GM23338 (cell line): Measurements from ENCODE around the gene ARAP1.
A peak's percentile ranks its signal among the peaks of the same experiment; 100 is the strongest.

Source experiments
- CREB1 ChIP-seq: fragments of 250-450 bp; sonication (Bioruptor Pico); IDR thresholded peaks from 2 replicates; pipeline ENCODE4 v1.5.0; 2020; ENCODE audit warnings: low read depth, mild to moderate bottlenecking, moderate library complexity
- CTCF ChIP-seq, 2 experiments: fragments of 200-600 bp in 1 of 2; sonication (generic) in 1 of 2; conservative IDR thresholded peaks; 2 replicates each; pipeline versions ENCODE4 v1.5.1 to v1.6.1; 2016 to 2017; ENCODE audit warnings: antibody characterized with exemption in 2 of 2, low read depth in 2 of 2, mild to moderate bottlenecking in 2 of 2, moderate library complexity in 1 of 2
- ETS1 ChIP-seq: IDR thresholded peaks from 2 replicates; pipeline ENCODE4 v1.6.1; 2016; ENCODE audit warnings: antibody characterized with exemption
- EZH2 ChIP-seq: fragments of 200-600 bp; sonication (generic); IDR thresholded peaks from one replicate; pipeline ENCODE4 v1.8.0; 2017; ENCODE audit warnings: antibody characterized with exemption, mild to moderate bottlenecking, low read depth; ENCODE audit not compliant: unreplicated experiment
- EZH2phosphoT487 ChIP-seq: fragments of 200-600 bp; sonication (generic); IDR thresholded peaks from one replicate; pipeline ENCODE4 v1.8.1; 2018; ENCODE audit warnings: antibody characterized with exemption; ENCODE audit not compliant: unreplicated experiment
- JUNB ChIP-seq: IDR thresholded peaks from one replicate; pipeline ENCODE4 v1.6.1; 2016; ENCODE audit warnings: antibody characterized with exemption; ENCODE audit not compliant: unreplicated experiment
- NANOG ChIP-seq: IDR thresholded peaks from 2 replicates; pipeline ENCODE4 v1.6.1; 2016; ENCODE audit warnings: antibody characterized with exemption, borderline replicate concordance
- POLR2AphosphoS5 ChIP-seq: IDR thresholded peaks from 2 replicates; pipeline ENCODE4 v1.6.1; 2016; ENCODE audit warnings: antibody characterized with exemption, low read depth
- REST ChIP-seq: IDR thresholded peaks from one replicate; pipeline ENCODE4 v1.6.1; 2018; ENCODE audit warnings: antibody characterized with exemption; ENCODE audit not compliant: unreplicated experiment
- STAT1 ChIP-seq: IDR thresholded peaks from one replicate; pipeline ENCODE4 v1.6.1; 2016; ENCODE audit warnings: antibody characterized with exemption; ENCODE audit not compliant: unreplicated experiment
- ZNF331 ChIP-seq: fragments of 250-450 bp; sonication (Bioruptor Pico); IDR thresholded peaks from 2 replicates; pipeline ENCODE4 v1.5.0; 2020; ENCODE audit warnings: low read depth, mild to moderate bottlenecking, moderate library complexity
- ZNF462 ChIP-seq: fragments of 250-450 bp; sonication (Bioruptor Pico); IDR thresholded peaks from 2 replicates; pipeline ENCODE4 v1.5.0; 2020; ENCODE audit warnings: mild to moderate bottlenecking, moderate library complexity

GRCh38 chr11:72704028-72704782 is 48.0 kb downstream of the ARAP1 start:
- peak in 1 of 2 experiments; percentile 30; a peak in 1 of 4 replicates for TF ChIP-seq CTCF (conservative IDR thresholded peaks at IDR 0.05; ENCODE audit: low read depth in 2 of 2)
- TF ChIP-seq ZNF462 (CRISPR knock-in tag), result no peak
- no peak for TF ChIP-seq STAT1
- no peak for TF ChIP-seq ETS1
- no peak for TF ChIP-seq REST
- TF ChIP-seq POLR2AphosphoS5, result no peak
- TF ChIP-seq JUNB, result no peak
- no peak for TF ChIP-seq EZH2
- no peak for TF ChIP-seq CREB1 (CRISPR knock-in tag)
- TF ChIP-seq ZNF331, result no peak
- TF ChIP-seq EZH2phosphoT487, result no peak
- TF ChIP-seq NANOG, result no peak
